Endometrial microvascular endothelial cells (primary cell): Measurements from ENCODE around the gene JPH3. TPM values are rescaled to one million over a fixed set of nuclear protein-coding genes. Genes with fewer than 3 reads are reported as not detected.

Experiments
- in situ Hi-C: cut with HindIII; loops from 2 replicates; pipeline ENCODE4 v1.10.0; 2017; ENCODE audit warnings: low sequenced_read_pairs, low pct_unique_long_range_greater_than_20kb; ENCODE audit errors: inconsistent ontology term
- total RNA-seq: library from RNA; depleted of rRNA; stranded (reverse); fragments of >200 nt; gene quantifications from one replicate; pipeline ENCODE4 v1.2.3, GENCODE V29; 2015; ENCODE audit errors: inconsistent ontology term

Gene JPH3
- total RNA-seq, 1 donor from 2014 or later, result not detected

GRCh38 chr16:87618216-87618615 is 15.9 kb downstream of the JPH3 start:
- in situ Hi-C loops, result no loop called here

DNA sequence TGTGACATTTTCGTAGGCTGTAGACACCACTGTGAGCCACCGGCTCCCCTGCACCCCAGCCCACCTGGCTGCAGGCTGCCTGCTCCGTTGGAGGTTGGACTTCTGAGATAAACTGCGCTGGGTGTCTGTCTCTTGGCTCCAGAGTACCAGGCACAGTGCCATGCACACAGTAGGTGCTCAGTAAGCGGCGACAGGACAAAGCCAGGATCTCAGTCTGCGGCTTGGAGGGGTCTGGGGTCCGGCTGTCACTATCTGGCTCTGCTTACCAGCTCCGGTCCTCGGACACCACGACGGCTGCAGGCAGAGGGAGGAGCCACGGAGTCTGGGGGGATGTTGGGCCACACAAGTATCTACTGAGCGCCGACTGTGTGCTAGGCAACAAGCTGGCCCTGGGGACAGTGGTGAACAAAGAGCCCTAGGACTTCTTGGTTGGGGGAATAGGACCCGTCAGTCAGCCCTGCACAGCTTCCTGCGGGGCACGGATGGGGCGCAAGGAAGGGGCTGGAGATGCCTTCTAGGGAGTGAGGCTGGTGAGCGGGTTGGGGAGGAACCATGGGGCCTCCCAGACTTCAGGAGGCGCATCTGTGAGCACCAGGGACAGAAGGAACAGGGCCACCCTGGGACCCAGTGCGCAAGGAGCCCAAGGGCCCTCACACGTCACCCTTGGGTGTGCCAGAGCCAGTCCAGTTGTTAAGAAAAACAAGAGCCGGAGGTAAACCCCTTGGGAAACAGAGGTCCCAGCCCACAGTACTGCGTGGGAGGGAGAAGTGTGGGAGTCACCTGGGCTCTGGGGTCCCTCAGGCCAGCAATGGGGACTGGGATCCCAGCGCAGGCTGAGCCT is 17.3 kb downstream of the JPH3 start:
- in situ Hi-C loops, result no loop called here

- in situ Hi-C loops, result no loop called here
These were observed 17.8 kb downstream of the JPH3 start for GRCh38 chr16:87620201-87620495.

DNA sequence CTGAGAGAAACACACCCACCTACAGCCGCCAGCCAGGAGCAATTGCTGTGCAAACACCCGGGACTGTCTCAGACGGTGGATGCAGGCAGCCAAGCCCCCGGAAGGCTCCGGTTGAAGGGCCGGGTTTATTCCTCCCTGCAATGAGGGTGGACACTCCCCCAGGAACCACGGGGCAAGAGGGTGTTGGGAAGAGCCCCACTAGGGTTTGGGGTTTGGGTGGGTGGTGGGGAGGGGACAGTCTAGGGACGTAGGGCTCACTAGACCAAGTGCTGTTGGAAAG is 19.2 kb downstream of the JPH3 start:
- in situ Hi-C loops, result no loop called here

- in situ Hi-C loops, result no loop called here
These were observed 19.8 kb downstream of the JPH3 start for GRCh38 chr16:87621976-87622713.

- in situ Hi-C loops, result no loop called here
These were observed 20.5 kb downstream of the JPH3 start for GRCh38 chr16:87622756-87623319.

GRCh38 chr16:87625241-87625797 is 23.0 kb downstream of the JPH3 start:
- in situ Hi-C loops, result no loop called here

- in situ Hi-C loops, result no loop called here
These were observed 24.1 kb downstream of the JPH3 start for GRCh38 chr16:87626401-87626800.

DNA sequence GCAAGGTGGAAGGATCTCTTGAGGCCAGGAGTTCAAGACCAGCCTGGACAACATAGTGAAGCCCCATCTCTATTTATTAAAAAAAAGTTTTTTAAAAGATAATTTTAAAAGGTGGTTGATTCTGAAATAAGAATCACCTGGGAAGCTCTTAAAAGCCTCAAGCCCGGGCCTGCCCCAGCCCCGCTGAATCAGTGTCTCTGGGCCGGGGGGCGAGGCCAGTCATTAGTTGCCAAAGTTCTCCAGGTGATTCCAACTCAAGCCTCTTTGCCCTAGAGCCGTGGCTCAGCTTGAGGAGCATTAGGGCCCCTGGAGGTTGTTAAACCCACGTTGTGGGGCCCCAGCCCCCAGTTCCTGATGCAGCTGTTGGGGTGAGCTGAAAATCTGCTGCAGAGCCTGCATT is 24.6 kb downstream of the JPH3 start:
- in situ Hi-C loops, result no loop called here

DNA sequence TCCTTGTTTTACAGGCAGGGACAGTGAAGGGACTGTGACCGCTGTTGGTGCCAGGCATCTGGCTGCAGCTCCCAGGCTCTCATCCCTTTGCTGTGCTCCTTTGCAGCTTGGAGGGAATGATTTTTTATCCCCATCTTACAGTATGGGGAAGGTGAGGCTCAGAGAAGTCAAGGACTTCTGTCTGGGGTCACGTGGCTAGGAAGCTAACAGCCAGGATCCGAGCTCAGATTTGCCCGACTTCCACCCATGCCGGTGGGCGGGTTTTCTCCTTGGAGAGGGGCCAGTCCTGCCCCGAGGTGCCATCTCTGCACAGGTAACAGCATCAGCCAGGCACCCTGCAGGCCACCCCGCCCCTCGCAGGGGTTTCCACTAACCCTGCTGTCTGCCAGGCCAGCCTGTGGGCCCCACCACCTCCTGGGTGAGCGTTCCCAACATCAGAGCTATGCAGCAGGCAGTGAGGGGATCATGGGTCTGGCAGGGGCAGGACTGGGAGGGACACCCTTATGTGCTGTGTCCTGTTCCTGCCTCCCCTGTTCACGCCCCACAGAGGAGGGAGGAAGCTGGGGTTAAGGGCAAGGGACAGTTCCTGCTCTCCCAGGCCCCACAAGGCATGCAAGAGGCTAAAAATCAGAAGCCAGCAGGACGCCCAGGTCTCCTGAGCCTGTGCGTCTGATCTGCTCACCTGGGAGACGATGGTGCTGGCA is 25.4 kb downstream of the JPH3 start:
- in situ Hi-C loops, result no loop called here

GRCh38 chr16:87628246-87628923 is 26.1 kb downstream of the JPH3 start:
- in situ Hi-C loops, result no loop called here

DNA sequence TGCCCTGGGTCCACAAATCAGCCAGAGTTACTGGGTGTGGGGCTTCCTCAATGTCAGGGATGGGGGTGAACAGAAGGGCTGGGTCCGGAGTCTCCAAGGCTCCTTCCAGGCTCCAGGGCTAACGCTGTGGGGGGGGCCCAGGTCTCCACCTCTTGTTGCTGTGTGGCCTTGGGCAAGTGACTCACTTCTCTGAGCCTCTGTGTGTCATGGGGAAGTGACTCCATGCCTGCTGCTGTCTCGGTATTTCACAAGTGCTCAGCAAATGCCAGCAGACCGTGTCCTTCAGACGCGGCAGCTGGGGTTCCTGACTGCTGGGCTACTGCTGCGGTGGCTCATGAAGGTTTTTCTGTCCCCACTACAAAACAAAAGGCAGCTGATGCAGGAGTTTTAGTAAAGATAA is 26.6 kb downstream of the JPH3 start:
- in situ Hi-C loops, result no loop called here

- in situ Hi-C loops, result no loop called here
These were observed 28.8 kb downstream of the JPH3 start for GRCh38 chr16:87631067-87631466.

DNA sequence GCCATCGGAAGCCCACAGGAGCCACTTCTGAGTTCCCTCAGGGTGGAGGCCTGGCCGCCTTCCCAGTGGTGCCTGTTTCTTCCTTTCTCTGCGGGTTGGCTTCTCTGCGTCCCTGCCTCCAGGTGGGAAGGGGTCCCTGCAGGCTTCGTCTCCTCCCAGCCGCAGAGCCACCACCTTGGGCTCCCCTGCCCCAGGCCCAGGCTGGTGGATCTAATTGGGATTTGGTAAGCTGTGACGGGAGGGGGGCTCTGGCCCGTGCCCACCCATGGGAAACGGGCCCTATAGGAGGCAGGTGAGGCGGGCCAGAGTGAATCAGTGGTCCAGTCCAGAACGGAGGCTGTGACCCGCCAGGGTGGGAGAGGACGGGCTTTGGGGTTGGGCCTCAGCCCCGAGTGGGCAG is 32.1 kb downstream of the JPH3 start:
- in situ Hi-C loops, result no loop called here

- in situ Hi-C loops, result no loop called here
These were observed 33.3 kb downstream of the JPH3 start for GRCh38 chr16:87635541-87636049.

GRCh38 chr16:87636050-87636684 is 33.9 kb downstream of the JPH3 start:
- in situ Hi-C loops, result no loop called here

GRCh38 chr16:87636741-87637140 is 34.4 kb downstream of the JPH3 start:
- in situ Hi-C loops, result no loop called here

GRCh38 chr16:87637357-87637756 is 35.0 kb downstream of the JPH3 start:
- in situ Hi-C loops, result no loop called here
